ENCODE results near the gene GAGE13.
"Not testable (repeated sequence)": the region's sequence is repeated elsewhere in the genome, so short reads cannot be mapped to it uniquely, and the experiment has no call there.

DNA sequence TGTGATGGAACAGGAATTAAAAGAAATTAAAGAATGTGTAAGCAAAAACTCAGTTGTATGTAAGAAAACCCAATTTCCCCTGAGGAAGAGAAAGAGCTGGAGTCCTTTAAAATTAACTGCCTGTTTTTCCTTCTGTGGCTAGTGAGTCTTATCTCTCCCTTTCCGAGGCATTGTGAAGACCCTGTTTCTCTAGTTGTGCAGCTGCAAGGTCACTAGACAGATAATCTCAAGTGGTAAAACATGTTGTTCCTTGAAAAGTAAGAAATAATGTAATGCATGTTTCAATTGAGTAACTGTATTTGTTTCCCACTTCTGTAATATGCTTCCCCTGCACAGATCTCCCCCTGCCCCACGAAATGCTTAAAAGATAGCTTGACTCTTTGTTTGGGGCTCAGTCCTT, 23.6 kb upstream of the GAGE13 start:
- TF ChIP-seq SUZ12 (IDR thresholded peaks at IDR 0.05); FOXA1 (IDR thresholded peaks at IDR 0.05); NFRKB (IDR thresholded peaks at IDR 0.05); ELF4 (IDR thresholded peaks at IDR 0.05); TARDBP (IDR thresholded peaks at IDR 0.05); SP1 (IDR thresholded peaks at IDR 0.05); FOXK2 (IDR thresholded peaks at IDR 0.05); FOXM1 (IDR thresholded peaks at IDR 0.05; ENCODE audit: borderline replicate concordance); ZNF384 (IDR thresholded peaks at IDR 0.05); HDGF (IDR thresholded peaks at IDR 0.05; ENCODE audit: borderline replicate concordance); L3MBTL2 (conservative IDR thresholded peaks at IDR 0.05): not testable (repeated sequence)
- TF ChIP-seq, protein P1, sequence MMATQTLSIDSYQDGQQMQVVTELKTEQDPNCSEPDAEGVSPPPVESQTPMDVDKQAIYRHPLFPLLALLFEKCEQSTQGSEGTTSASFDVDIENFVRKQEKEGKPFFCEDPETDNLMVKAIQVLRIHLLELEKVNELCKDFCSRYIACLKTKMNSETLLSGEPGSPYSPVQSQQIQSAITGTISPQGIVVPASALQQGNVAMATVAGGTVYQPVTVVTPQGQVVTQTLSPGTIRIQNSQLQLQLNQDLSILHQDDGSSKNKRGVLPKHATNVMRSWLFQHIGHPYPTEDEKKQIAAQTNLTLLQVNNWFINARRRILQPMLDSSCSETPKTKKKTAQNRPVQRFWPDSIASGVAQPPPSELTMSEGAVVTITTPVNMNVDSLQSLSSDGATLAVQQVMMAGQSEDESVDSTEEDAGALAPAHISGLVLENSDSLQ (IDR thresholded peaks at IDR 0.05), result not testable (repeated sequence)
